Inflammatory macrophage (primary cell): Measurements from ENCODE around the gene TST.

Experiments used
- DNase-seq, 2 donors: peaks; one replicate each; pipeline ENCODE4 v3.0.0-alpha.2; 2020 to 2022

The TST gene

DNA sequence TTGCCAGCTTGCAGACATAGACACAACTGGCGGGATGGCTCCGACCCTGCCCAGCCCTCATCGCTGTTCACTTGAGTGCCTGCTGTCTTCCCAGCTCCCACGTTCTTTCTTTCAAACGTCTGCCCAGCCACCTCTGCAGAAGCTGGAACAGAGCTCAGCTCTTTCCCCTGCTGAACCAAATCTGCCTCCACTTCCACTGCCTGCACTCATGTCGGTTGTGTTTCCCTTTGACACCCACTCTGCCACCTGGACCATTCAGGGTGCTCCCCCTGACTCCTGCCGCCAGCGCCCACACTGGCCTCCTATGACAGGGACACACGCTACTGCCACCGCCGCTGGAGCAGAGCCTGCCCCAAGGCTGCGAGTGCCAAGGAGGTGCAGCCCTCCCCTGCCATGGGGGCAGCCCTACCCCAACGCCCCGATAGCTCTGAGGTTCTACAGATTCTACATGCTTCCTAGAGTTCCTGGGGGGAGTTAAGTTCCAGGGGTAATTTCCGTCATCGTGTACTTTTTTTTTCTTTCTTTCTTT lies 37.9 kb downstream of the TST start:
- no peak for DNase-seq

DNA sequence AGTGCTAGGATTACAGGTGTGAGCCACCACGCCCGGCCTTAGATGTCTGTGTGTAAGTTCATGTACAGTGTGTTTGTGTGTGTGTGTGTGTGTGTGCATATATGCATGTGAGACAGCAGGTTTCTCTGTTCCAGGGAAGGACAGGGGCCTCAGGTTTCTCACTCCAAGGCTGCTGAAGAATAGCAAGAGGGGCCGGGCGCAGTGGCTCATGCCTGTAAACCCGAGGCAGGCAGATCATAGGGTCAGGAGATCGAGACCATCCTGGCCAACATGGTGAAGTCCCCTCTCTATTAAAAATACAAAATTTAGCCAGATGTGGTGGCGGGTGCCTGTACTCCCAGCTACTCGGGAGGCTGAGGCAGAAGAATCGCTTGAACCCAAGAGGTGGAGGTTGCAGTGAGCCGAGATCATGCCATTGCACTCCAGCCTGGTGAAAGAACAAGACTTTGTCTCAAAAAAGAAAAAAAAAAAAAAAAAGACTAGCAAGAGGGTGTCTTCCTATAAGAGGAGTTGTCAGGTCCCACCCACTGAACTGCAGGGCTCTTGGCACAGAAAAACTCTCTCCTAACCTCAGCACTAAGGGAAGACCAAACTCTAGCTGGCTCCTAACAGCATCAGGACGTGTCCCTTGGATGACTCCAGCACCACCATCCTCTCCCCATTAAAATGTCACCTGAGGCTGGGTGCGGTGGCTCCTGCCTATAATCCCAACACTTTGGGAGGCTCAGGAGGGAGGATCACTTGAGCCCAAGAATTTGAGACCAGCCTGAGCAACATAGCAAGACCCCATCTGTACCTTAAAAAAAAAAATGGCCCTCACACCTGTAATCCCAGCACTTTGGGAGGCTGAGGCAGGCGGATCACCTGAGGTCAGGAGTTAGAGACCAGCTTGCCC lies 40.0 kb downstream of the TST start:
- DNase-seq = no peak

DNA sequence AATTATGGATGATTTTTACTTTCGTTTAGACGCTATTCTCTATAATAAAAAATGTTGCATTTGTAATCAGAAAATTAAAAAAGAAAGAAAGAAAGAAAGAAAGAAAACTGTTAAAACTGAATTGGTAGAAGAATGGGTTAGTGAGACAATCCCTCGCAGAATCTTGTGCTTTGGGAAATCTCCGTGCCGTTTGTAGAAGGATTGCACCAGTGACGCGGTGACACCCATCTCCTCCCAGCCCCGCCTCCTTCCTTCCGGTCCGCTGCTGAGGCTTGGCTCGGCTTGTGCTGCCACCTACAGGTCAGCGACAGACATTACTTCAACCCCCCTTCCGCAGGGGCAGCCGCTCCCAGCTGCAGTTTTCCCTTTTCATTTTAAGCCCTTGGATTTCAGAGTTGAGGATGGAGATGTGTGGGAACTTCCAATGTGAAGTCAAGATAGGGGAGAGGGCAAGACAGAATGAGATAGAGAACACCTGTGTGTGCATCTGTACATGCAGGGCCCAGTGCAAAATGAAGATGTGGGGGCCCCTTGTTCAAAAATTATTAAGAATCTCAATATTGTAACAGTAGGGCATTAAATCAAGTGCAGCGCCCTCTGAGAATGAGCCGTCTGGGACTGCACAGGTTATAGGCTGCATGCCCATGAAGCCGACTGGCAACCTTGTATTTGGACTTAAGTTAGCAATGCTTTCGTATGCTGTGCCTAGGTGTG lies 41.1 kb downstream of the TST start:
- DNase-seq = peak; percentile 90 to 93

DNA sequence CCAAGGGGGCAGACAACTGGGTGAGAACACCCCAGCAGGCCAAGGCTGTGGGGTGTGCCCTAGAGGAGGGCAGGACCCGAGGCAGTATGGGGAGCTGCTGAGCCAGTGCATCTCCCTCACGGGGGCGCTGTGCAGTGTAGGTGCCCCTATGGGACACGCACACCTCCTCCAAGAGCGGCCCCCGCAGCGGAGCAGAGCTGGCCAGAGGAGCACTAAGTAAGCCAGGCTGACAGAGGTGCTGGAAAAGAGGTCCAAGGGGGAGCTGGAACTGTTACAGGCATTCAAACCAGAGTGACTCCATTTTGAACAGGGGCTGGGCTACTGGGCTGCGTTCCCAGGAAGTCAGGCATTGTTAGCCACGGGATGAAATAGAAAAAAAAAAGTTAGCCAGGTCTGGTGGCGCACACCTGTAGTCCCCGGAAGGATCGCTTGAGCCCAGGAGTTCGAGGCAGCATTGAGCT lies 41.8 kb downstream of the TST start:
- peak in 1 of 2 donors; percentile 44 for DNase-seq

DNA sequence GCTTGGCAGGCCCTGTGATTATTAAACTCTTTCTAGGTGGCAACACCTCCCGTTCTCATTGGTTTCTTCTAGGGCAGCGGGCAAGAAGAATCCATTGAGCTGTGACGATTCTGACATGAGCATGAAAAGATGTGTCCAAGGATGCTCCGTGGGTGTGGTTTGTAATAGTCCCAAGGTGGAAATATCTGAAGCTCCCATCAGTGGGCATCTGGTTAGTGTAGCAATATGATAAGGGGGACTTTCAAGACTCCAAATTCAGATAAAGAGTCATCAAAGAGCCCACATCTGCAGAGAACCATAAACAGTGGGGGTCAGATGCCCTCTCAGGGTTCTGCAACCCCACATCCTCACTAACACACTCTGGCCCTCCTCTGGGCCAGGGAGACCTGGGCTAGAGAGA lies 42.6 kb downstream of the TST start:
- no peak for DNase-seq

DNA sequence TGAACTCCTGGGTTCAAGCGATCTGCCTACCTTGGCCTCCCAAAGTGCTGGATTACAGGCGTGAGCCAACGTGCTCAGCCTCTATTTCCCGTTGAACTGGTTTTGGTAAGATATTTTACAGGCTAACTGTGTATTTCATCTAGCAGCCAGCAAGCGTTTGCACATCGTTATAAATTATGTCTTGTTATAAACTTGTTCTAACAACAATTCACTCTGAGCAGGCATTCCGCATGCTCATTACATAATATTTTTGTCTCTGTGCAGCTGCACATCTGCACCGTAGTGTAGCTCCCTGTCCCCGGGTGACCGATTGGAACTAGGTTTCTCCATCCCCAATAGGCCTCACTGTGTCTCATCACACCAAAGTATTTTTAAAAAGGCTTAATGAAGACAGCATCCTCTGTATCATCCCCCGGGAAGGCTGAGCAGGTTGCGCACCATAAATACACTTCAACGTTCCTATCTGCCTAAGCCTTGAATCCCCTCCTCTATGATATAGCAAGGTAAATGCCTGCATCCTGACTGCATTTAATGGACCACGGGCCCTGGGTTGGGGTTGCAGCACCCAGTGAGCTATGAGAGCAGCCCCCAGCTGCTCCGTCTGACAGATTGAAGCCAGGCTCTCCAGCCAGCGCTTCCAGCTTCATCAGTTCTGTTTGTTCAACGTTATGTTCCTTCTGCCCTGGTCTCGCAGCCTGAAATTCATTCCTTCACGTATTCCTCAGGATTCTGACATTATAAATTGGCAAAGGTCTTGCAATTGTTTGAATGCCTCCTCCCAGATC lies 47.7 kb downstream of the TST start:
- no peak for DNase-seq

DNA sequence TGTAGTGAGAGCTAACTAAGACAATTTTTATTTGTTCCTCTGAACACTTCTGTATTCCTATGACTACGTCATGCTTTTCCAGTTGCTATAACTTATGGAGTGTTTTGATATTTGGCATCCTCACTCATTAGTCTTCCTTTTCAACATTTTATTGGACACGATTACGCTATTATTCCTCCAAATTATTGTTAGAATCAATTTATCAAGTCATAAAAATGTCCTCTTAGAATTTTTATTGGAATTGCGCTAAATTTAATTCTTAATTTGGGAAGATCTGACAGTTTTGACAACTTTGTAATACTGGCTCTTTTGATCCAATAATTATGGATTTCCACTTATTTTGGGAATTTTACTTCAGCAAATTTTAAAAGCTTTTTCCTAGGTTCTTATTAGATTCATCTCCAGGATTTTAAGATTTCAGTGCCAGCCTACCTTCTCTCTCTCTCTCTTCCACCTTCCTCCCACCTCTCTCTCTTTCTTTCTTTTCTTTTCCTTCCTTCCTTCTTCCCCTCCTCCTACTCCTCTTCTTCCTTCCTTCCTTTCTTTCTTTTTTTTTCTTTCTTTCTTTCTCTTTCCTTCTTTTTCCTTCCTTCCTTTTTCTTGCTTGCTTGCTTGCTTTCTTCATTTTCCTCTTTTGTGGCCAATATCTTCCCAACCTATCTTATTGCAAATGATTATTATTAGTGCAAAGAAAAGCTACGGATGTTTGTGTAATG lies 50.8 kb downstream of the TST start:
- no peak for DNase-seq

DNA sequence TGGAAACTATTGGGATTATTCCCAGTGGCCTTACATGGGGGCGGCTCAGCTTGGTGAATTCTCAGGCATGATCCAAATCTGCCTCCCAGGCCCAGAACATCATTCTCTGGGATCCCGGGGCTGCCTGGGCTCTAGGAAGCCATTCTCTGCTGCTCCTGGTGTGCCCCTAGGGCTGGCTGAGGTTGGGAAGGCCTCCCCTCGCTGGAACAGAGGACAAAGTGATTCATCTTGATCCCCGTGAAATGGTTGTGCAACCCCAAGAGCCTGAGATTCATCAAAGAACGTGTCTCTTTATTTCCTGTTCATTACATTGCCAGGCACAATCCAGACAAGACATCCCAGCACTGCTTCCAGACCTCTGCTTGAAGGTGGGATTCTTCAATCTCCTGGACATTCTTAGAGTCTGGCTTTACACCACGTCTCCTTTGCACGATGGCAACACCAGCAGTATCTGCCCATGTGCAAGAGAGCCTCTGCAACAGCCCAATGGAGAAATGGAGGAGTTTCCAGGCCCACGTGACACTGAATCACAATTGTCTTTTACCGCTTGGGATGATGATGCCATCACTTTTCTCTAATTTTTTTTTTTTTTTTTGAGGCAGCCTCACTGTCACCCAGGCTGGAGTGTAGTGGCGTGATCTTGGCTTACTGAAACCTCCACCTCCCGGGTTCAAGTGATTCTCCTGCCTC lies 52.3 kb downstream of the TST start:
- DNase-seq = peak; percentile 85 to 93

DNA sequence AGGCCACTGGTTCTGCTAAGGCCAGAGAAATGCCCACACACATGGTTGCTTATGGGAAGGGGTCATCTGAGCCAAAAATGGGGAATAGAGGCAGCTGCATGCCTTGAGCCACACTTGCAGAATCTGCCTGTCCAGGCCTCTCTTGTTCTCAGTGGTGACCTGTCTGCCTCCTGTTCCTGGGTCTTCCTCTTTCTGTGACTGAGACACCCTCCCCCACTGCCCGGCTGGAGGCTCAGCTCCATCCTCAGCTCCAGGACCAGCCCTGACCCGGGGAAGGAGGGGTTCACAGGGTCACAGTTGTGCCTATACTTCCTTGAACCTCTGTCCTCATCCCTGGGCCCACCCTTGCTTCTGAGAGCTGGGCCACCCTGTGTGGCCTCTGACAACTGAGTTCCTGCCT lies 53.6 kb downstream of the TST start:
- DNase-seq = peak; percentile 31 to 62

DNA sequence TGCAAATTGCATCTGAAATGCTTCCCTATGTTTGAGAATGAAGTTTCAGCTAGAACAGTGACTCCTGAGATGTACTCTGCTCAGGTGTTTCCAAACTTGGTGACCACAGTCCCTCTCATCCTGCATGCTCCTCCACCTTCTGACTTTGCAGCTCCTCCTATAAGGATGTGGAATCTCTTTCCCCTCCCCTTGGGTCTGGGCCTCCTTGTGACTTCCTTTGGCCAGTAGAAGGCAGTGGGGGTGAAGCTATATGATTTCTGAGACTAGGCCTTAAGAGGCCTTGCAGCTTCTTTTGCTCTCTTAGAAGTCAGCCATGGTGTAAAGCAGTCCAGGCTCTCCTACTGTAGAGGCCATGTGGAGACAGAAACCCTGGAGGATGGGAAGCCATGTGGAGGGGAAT lies 55.1 kb downstream of the TST start:
- DNase-seq = no peak

DNA sequence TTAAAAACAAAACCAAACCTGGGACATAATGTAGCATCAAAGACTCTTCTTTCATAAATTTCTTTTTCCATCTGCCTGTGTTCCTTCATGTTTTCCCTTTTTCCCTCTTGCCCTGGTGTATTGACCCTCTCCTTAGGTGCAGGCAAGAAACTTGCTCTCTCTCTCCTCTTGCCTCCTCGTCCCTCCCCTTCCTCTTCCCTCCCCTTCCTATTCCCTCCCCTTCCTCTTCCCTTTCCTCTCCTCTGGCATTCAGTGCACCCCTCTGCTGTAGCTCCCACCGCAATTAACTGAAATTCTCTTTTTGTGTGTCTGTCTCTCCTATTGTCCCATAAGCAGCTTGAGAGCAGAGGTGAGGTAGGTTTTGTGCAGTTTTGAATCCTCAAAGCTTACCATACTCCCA lies 55.9 kb downstream of the TST start:
- DNase-seq = no peak

DNA sequence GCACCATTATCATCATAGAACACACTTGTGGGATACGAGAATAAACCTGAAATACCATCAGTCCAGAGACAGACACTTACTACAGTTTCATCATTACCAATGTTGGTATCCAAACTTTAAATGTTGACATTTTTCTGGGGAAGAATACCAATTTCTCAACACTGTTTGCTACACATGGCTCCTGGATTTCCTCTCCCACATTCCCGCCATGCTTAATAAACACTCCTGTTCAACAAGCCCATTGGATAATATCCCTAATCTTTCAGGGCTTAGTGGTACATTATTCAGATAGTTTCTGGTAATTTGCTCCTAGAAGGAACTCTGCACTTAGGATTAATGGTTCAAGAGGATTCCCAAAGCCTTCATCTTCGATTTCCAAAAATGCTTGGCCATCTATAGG lies 57.6 kb downstream of the TST start:
- DNase-seq = no peak
